ENCODE results near the gene XXYLT1. TPM values are rescaled to one million over a fixed set of nuclear protein-coding genes. Genes with fewer than 3 reads are reported as not detected.

XXYLT1 gene
- total and polyA plus RNA-seq, 8 donors: 1.8 to 5.0 (median 2.6) TPM

GRCh38 chr3:195153130-195153529 lies 117.8 kb downstream of the XXYLT1 start:
- ATAC-seq: no peak
- no peak for FAIRE-seq
- H3K9me3 ChIP-seq: no peaks in the 10 kb centered on the region
- H3K27me3 ChIP-seq: no peaks in the 10 kb centered on the region
- H3K4me3 ChIP-seq: no peak overlapping the region
- peaks cover 0 to 3% (median 0%) of the 10 kb centered on the region in 3 donors for H3K4me1 ChIP-seq
- DNase-seq: no peak
- intact Hi-C loops (cut with DNase I): no loop called here
- no peak for TF ChIP-seq CTCF (IDR thresholded peaks at IDR 0.05)
- no peaks in the 10 kb centered on the region for H3K36me3 ChIP-seq
- WGBS, 2 donors: 71 to 74% methylated on average over 7 of the region's 7 CpGs
- no peak overlapping the region for H3K27ac ChIP-seq

GRCh38 chr3:195151866-195152541 lies 119.0 kb downstream of the XXYLT1 start:
- WGBS, 2 donors: 82 to 88% methylated on average over 11 of the region's 11 CpGs
- Histone ChIP-seq H3K4me1 (peaks cover 0 to 3% (median 0%) of the 10 kb centered on the region in 3 donors), H3K4me3 (no peak overlapping the region), H3K36me3 (no peaks in the 10 kb centered on the region), H3K27me3 (no peaks in the 10 kb centered on the region), H3K27ac (no peak overlapping the region), H3K9me3 (no peaks in the 10 kb centered on the region)
- intact Hi-C loops (cut with DNase I): no loop called here
- no peak for TF ChIP-seq CTCF (IDR thresholded peaks at IDR 0.05)
- no peak for DNase-seq
- no peak for ATAC-seq
- no peak for FAIRE-seq

GRCh38 chr3:195151402-195151801 lies 119.6 kb downstream of the XXYLT1 start:
- DNase-seq: no peak
- FAIRE-seq: no peak
- intact Hi-C loops (cut with DNase I): no loop called here
- TF ChIP-seq CTCF (IDR thresholded peaks at IDR 0.05): no peak
- ATAC-seq: no peak
- peaks cover 0 to 3% (median 0%) of the 10 kb centered on the region in 3 donors for H3K4me1 ChIP-seq
- no peaks in the 10 kb centered on the region for H3K36me3 ChIP-seq
- no peaks in the 10 kb centered on the region for H3K9me3 ChIP-seq
- 69 to 72% methylated on average over 3 of the region's 3 CpGs for WGBS, 2 donors
- H3K27ac ChIP-seq: peak overlapping the region in 2 of 4 donors; percentile 71 to 74
- H3K27me3 ChIP-seq: no peaks in the 10 kb centered on the region
- H3K4me3 ChIP-seq: no peak overlapping the region

- intact Hi-C loops (cut with DNase I): no loop called here
- ATAC-seq: peak; percentile 73 to 82 (median 77)
- H3K27ac ChIP-seq: peak overlapping the region in 3 of 4 donors; percentile 45 to 74 (median 71)
- no peak for FAIRE-seq
- H3K4me3 ChIP-seq: peak overlapping the region in 2 of 4 donors; percentile 29 to 31
- peaks cover 0 to 3% (median 0%) of the 10 kb centered on the region in 3 donors for H3K4me1 ChIP-seq
- no peak for TF ChIP-seq CTCF (IDR thresholded peaks at IDR 0.05)
- WGBS, 2 donors: 6 to 22% methylated on average over 20 of the region's 20 CpGs
- DNase-seq: peak in 5 of 6 donors; percentile 47 to 68 (median 60)
- no peaks in the 10 kb centered on the region for H3K36me3 ChIP-seq
- H3K9me3 ChIP-seq: no peaks in the 10 kb centered on the region
- H3K27me3 ChIP-seq: no peaks in the 10 kb centered on the region
Measured at GRCh38 chr3:195150181-195151118, 120.5 kb downstream of the XXYLT1 start.

Measured in pancreas (tissue), 10 donors.